Endothelial cell (in vitro differentiated cells): Measurements from ENCODE around the gene GALNT13. TPM values are rescaled to one million over a fixed set of nuclear protein-coding genes. Genes with fewer than 3 reads are reported as not detected.

ENCODE experiments used
- DNase-seq: peaks from one replicate; pipeline ENCODE4 v3.0.0; 2021; ENCODE audit warnings: low spot score
- H3K27ac Mint-ChIP-seq: one replicate; pipeline ENCODE4 v1.8.0; 2021; ENCODE audit warnings: mixed read lengths, inconsistent platforms; ENCODE audit not compliant: unreplicated experiment
- H3K27me3 Mint-ChIP-seq: one replicate; pipeline ENCODE4 v1.8.0; 2021; ENCODE audit warnings: mild to moderate bottlenecking, moderate library complexity, mixed read lengths, inconsistent platforms; ENCODE audit not compliant: unreplicated experiment
- H3K36me3 Mint-ChIP-seq: one replicate; pipeline ENCODE4 v1.8.0; 2021; ENCODE audit warnings: mild to moderate bottlenecking, low read depth, mixed read lengths, inconsistent platforms; ENCODE audit not compliant: unreplicated experiment
- H3K4me1 Mint-ChIP-seq: one replicate; pipeline ENCODE4 v1.8.0; 2021; ENCODE audit warnings: mild to moderate bottlenecking, mixed read lengths, inconsistent platforms; ENCODE audit not compliant: unreplicated experiment
- H3K4me3 Mint-ChIP-seq: one replicate; pipeline ENCODE4 v1.8.0; 2021; ENCODE audit warnings: mild to moderate bottlenecking, mixed read lengths, inconsistent platforms; ENCODE audit not compliant: unreplicated experiment
- H3K9me3 Mint-ChIP-seq: one replicate; pipeline ENCODE4 v1.8.0; 2021; ENCODE audit warnings: mixed read lengths, inconsistent platforms; ENCODE audit not compliant: unreplicated experiment
- total RNA-seq: library from RNA; stranded (reverse); fragmentation: NEBNext Ultra II Directional; extraction: Animal tissue kit (Norgen Biotek cat#: 25700); gene quantifications from one replicate; pipeline ENCODE4 v1.2.1, GENCODE V29; 2021; ENCODE audit not compliant: unreplicated experiment
- TF ChIP-seq, protein P1 (sequence below): fragments of 200-600 bp; sonication (generic); IDR thresholded peaks from one replicate; pipeline ENCODE4 v1.5.0; 2021; ENCODE audit warnings: antibody characterized with exemption; ENCODE audit not compliant: unreplicated experiment

GALNT13 gene
- total RNA-seq, 1 donor from 2014 or later = 26.3 TPM

DNA sequence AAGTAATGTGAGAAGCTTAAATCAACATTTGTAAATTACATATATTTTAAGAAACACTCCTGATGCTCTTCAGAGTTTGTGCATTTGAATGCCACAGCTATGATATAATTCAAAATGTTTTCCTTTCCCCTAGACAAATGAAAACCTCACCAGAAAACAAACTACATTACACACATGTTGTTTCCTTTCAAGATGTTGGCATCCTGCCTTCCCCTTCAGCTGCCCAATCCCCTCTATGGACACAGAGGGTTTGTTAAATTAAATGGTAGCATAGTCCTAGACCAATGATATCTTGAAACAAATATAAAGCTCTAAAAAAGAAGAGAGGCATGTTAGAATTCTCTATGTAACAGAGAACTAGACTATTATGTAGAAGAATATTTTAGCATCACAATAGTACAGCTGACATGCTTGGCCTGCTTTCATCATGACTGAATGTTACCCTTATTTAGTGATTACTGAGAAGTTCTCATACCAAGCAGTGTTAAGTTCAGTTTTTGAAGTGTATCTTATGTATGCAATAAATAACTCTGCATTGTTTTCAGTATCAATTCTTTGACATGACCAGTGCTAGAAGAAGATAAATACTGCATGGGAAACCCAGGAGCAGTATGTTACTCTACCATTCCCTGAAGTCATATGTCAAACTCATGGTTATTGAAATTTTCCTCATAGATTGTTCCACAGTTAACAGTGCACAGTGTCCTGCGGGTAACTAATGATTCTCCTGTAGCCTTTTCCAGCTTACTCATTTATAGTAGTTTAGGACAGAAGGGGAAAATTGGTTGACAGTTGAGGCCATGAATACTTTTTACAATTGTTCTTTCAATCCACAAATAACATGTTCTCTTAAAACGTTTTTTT lies 510.4 kb downstream of the GALNT13 start:
- peaks cover 10% of the 10 kb centered on the region for H3K4me1 Mint-ChIP-seq
- H3K36me3 Mint-ChIP-seq = no peaks in the 10 kb centered on the region
- DNase-seq = no peak
- no peak overlapping the region for H3K4me3 Mint-ChIP-seq
- H3K9me3 Mint-ChIP-seq = no peaks in the 10 kb centered on the region
- TF ChIP-seq, protein P1, sequence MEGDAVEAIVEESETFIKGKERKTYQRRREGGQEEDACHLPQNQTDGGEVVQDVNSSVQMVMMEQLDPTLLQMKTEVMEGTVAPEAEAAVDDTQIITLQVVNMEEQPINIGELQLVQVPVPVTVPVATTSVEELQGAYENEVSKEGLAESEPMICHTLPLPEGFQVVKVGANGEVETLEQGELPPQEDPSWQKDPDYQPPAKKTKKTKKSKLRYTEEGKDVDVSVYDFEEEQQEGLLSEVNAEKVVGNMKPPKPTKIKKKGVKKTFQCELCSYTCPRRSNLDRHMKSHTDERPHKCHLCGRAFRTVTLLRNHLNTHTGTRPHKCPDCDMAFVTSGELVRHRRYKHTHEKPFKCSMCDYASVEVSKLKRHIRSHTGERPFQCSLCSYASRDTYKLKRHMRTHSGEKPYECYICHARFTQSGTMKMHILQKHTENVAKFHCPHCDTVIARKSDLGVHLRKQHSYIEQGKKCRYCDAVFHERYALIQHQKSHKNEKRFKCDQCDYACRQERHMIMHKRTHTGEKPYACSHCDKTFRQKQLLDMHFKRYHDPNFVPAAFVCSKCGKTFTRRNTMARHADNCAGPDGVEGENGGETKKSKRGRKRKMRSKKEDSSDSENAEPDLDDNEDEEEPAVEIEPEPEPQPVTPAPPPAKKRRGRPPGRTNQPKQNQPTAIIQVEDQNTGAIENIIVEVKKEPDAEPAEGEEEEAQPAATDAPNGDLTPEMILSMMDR = no peak
- H3K27me3 Mint-ChIP-seq = no peaks in the 10 kb centered on the region
- no peak overlapping the region for H3K27ac Mint-ChIP-seq

DNA sequence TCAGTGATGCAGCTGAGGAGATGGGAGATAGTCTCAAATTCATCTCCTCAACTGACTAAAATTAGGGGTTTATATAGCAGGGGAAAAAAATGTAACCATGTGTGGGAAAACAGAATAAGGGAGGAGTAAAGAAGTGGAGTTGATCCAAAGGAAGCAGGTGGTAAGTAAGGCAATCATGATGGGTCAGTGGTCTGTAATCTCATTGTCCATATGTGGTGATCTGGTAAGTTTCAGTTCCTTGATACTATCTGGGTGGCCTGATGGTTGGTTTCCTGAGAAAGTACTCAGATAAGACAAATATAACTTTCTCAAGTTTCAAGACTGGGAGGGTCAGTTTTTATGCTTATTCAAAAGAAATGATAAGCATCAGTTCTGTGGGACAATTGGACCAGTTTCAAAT lies 514.5 kb downstream of the GALNT13 start:
- Mint-ChIP-seq H3K27ac (no peak overlapping the region), H3K9me3 (no peaks in the 10 kb centered on the region), H3K36me3 (no peaks in the 10 kb centered on the region), H3K4me3 (no peak overlapping the region), H3K4me1 (peaks cover 10% of the 10 kb centered on the region), H3K27me3 (no peaks in the 10 kb centered on the region)
- DNase-seq = no peak
- TF ChIP-seq, protein P1 = no peak

DNA sequence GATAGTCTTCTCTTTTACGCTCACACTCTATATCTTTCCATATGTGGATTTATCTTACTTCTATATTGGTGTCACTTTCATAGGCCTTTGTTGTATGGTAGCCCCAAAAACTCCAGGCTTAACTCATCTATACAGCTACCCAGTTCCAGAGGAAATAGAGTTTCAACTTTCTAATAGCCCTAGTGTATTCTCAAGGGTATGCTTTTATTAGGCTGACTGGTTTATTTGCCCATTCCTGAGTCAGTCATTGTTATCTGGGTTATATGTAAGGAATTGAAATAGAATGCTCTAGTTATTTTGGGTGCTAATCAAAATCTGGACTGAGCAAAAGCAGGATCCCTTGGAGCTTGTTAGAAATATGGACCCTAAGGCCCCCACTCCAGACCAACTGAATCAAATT lies 519.3 kb downstream of the GALNT13 start:
- no peaks in the 10 kb centered on the region for H3K36me3 Mint-ChIP-seq
- H3K9me3 Mint-ChIP-seq = no peaks in the 10 kb centered on the region
- H3K4me1 Mint-ChIP-seq = peaks cover 3% of the 10 kb centered on the region
- no peak for DNase-seq
- no peak overlapping the region for H3K4me3 Mint-ChIP-seq
- H3K27ac Mint-ChIP-seq = no peak overlapping the region
- H3K27me3 Mint-ChIP-seq = no peaks in the 10 kb centered on the region
- TF ChIP-seq, protein P1 = no peak

DNA sequence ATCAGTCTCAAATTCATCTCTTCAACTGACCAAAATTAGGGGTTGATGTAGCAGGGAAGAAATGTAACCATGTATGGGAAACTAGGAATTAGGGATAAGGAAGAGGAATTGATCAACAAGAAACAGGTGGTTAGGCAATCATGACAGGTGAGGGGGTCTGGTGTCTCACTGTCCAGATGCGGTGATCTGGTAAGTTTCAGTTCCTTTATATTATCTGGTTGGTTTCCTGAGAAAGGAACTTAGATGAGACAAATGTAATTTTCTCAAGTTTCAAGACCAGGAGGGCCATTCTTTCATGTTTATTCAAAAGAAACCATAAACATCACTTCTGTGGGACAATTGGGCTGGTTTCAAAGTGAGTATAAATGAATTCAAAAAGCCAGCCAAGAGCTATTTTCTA lies 520.5 kb downstream of the GALNT13 start:
- DNase-seq = no peak
- H3K9me3 Mint-ChIP-seq = no peaks in the 10 kb centered on the region
- no peak overlapping the region for H3K27ac Mint-ChIP-seq
- no peaks in the 10 kb centered on the region for H3K36me3 Mint-ChIP-seq
- TF ChIP-seq, protein P1 = no peak
- no peaks in the 10 kb centered on the region for H3K27me3 Mint-ChIP-seq
- H3K4me1 Mint-ChIP-seq = no peaks in the 10 kb centered on the region
- no peak overlapping the region for H3K4me3 Mint-ChIP-seq

DNA sequence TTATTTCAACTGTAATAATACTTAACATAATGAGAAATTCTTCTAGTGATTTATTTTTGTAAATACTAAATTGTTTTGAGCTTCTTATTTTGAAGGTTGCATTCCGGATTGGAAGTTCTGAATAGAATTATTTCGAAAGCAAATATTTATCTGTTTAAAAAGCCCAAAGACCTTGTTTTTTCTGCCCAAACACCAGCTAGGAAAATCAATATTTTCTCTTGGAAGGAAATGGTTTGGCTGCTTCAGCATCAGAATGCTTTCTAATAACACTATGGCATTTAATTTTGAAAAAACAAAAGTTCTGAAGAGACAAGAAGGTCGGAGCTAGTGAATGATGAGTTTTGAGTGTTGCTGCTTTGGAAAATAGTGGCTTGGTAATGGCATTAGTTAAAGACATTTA lies 522.9 kb downstream of the GALNT13 start:
- H3K9me3 Mint-ChIP-seq = no peaks in the 10 kb centered on the region
- DNase-seq = no peak
- H3K36me3 Mint-ChIP-seq = no peaks in the 10 kb centered on the region
- H3K4me1 Mint-ChIP-seq = no peaks in the 10 kb centered on the region
- no peak overlapping the region for H3K4me3 Mint-ChIP-seq
- TF ChIP-seq, protein P1 = no peak
- H3K27ac Mint-ChIP-seq = no peak overlapping the region
- no peaks in the 10 kb centered on the region for H3K27me3 Mint-ChIP-seq
